Retinal pigment epithelial cell (primary cell): ENCODE measurements around the gene SNAPC4.

ENCODE experiments used
- DNase-seq: peaks from one replicate; pipeline ENCODE4 v3.0.0-alpha.2; 2010; ENCODE audit warnings: low read depth
- H3K4me3 ChIP-seq: 2 replicates; pipeline ENCODE4 v1.5.1; 2011; ENCODE audit warnings: mild to moderate bottlenecking, low read length, control low read depth, moderate library complexity
- TF ChIP-seq, protein P1 (sequence below): conservative IDR thresholded peaks from 2 replicates; pipeline ENCODE4 v1.5.1; 2011; ENCODE audit warnings: low read depth, low read length, control low read depth, inconsistent platforms

SNAPC4 gene

DNA sequence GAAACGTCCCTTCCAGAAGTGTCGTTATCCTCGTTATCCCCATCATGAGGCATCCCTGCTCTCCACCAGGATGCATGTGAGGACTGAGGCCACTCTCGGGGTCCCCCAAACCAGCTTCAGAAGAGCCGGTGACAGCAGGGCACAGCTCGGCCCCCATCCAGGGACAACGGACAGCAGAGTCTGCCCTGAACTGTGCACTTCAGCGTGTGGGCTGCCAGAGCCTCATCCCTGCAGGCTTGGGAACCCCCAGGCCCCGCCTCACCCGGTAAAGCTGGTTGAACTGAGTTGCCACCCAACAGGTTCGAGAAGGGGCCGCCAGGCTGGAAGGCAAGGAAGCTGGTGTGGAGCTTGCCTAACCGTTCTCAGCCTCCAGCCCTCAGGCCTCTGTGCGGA is 25.8 kb downstream of the SNAPC4 start:
- DNase-seq: no peak
- H3K4me3 ChIP-seq: no peak overlapping the region
- TF ChIP-seq, protein P1, sequence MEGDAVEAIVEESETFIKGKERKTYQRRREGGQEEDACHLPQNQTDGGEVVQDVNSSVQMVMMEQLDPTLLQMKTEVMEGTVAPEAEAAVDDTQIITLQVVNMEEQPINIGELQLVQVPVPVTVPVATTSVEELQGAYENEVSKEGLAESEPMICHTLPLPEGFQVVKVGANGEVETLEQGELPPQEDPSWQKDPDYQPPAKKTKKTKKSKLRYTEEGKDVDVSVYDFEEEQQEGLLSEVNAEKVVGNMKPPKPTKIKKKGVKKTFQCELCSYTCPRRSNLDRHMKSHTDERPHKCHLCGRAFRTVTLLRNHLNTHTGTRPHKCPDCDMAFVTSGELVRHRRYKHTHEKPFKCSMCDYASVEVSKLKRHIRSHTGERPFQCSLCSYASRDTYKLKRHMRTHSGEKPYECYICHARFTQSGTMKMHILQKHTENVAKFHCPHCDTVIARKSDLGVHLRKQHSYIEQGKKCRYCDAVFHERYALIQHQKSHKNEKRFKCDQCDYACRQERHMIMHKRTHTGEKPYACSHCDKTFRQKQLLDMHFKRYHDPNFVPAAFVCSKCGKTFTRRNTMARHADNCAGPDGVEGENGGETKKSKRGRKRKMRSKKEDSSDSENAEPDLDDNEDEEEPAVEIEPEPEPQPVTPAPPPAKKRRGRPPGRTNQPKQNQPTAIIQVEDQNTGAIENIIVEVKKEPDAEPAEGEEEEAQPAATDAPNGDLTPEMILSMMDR: no peak

DNA sequence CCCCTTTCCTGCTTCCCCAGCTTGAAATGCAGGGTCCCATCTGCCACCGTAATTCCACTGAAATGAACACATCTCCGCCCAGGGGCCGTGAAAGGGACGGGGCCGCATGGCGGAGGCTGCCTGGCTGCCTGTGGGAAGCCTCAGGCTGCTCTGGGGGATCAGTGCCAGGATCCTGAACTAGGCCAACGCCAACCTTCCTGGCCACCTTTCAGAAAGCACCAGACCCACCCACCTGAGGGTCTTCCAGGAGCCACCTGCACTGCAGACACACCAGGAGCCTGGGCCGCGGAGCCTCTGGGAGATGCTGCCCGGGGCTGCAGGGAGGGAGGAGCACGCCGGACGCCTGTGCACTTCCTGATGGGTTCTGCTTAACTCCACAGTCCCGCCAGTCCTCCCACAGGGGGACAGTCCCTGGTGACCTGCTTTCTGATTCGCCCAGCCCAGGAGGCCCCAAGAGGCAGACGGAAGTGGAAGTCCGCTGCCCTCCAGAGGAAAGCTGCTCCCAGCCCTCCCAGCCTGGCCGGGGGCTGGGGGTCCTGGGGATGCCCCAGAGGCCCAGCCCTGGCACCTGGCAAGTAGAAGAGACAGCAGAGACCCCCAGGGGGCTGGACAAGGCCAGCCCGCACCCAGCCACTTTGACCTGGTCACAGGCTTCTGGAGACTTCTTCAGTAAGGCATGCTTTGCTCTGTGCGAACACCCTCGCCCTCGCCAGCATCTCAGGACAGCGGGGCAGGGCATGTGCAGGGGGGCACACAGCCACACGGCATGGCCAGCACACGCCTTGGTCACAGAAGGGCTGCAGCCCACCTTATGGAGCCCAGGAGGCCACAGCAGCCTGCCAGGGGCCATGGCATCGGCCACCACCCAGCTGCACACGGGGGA is 26.4 kb downstream of the SNAPC4 start, which contains the start of gene CARD9:
Gene CARD9, minus strand, starts transcription at position 370 of the 883 bp plus-strand sequence. CDS start 1,591 bp downstream, outside the sequence.
- no peak within 1 kb of the TSS for H3K4me3 ChIP-seq
- TF ChIP-seq, protein P1: no peak
- DNase-seq: no peak

DNA sequence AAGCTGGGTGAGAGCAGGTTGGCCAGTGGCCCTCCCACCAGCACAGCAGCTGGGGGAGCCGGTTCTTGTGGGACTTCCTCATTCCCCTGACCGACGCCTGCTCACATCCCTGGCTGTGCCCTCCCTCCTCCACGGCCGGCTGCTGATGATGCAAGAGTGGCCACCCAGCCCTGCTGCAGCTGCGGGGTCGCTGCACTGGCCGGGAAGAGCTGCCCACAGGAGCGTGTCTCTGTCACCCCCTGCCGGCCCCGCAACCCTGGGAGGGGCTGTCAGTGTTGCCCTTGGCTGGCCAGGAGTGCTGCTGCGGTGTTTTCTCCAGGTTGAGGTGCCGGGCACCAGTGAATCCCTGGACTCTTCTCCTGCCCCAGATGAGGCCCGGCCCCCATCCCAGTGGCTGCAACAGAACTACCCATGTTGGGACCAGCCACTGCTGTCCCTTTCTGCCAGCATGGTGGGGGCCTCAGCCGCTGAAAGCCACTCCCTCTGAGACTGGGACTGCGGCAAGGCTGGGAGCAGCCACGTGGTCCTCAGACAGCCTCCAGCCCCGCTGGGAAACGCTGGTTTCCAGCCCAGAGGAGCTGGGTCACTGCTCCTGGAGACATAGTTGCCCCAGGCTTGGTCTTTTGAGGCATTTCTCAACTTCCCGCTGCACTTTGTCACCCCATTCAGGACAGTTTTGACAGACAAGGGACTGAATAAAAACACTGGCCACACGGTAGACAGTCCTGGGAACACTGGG is 27.2 kb downstream of the SNAPC4 start:
- no peak overlapping the region for H3K4me3 ChIP-seq
- no peak for DNase-seq
- TF ChIP-seq, protein P1: peak; percentile 41

DNA sequence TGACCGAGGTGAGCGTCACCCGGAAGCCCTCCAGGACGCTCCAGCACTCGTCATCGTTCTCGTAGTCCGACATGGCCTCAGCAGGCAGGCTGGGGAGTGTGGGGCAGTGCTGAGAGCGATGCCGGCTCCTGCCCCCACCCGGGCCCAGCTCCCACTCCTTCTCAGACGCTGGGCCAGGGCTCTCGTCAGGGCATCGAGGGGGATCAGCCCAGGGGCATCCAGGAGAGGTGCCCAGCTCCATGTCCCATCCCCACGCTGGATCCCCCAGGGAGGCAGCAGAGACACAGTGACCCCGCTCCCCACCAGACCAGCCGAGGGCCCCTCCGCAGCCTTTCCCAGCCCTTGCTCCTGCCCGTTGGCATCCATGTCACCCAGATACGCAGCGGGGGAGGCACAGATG is 28.0 kb downstream of the SNAPC4 start:
- TF ChIP-seq, protein P1: no peak
- H3K4me3 ChIP-seq: no peak overlapping the region
- no peak for DNase-seq

DNA sequence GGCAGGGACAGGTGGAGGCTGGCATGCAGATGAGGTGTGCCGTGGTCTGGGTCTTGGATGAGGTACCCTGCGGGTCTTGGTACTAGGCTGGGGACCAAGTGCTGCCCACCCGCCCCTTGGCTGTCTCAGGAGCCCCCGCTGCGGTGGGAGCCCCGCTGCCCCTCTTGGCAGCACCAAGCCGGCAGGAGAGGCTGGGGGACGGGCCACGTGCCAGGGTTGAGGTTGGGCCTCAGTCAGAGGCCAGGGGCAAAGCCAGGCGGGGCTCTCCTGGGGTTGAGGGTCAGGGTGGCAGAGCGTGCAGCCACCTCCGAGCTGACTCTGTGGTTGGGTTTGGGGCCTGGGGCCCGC is 28.5 kb downstream of the SNAPC4 start:
- no peak for DNase-seq
- TF ChIP-seq, protein P1: no peak
- H3K4me3 ChIP-seq: no peak overlapping the region

DNA sequence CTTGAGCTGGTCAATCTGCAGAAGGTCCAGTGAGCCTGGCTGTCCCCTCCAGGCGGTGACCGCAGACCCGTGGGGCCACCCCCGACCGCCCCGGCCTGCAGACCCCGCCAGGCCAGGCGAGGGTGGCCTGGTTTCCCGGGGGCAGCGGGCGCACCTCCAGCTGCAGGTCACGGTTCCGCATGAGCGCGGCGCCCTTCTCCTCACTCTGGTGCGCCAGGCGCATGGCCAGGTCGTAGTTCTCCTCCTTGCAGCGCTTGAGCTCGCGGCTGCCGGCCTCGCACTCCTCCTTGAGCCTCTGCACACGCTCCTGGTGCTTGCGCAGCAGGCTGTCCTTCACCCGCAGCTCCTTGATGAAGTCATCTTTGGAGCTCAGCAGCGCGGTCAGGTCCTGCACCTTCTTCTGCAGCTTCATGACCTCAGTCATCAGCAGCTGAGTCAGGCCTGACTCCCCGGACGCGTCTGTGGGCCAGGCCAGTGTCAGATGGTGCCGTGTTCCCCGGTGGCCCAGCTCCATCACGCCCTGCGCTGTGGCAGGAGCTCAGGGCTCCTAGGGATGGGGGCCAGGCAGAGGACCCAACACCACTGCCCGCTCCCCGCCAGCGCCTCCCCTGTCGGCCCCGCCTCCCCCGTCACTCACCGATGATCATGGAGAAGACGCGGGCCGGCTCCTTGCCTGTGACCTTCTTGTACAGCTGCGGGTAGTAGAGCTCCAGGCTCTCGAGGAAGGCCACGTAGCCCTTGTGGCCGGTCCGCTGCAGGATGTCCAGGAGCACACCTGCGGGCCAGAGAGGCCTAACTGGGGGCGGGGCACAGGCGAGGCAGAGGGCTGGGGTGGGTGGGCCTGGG is 29.1 kb downstream of the SNAPC4 start:
- no peak overlapping the region for H3K4me3 ChIP-seq
- no peak for DNase-seq
- TF ChIP-seq, protein P1: no peak
